Tibial artery (tissue), 4 donors: ENCODE results near the gene AMACR.

Experiments
- DNase-seq, 2 donors: peaks; one replicate each; pipeline ENCODE4 v3.0.0-alpha.2; 2019
- H3K27ac ChIP-seq, 2 donors: fragments of 200-600 bp; sonication (generic) in 1 of 2; 1 replicate in 1 of 2; 2 replicates in 1 of 2; pipeline ENCODE4 v1.5.1; 2018 to 2019; ENCODE audit warnings: mild to moderate bottlenecking in 1 of 2
- H3K27me3 ChIP-seq, 2 donors: fragments of 200-600 bp; sonication (generic) in 1 of 2; one replicate each; pipeline versions ENCODE4 v1.5.1 to v1.6.0; 2016 to 2019
- H3K36me3 ChIP-seq, 3 donors: fragments of 200-600 bp; sonication (generic) in 2 of 3; one replicate each; pipeline ENCODE4 v1.5.1; 2016 to 2019; ENCODE audit warnings: mild to moderate bottlenecking in 2 of 3
- H3K4me1 ChIP-seq, 4 donors: fragments of 200-600 bp; sonication (generic) in 2 of 4; 1 replicate in 3 of 4; 2 replicates in 1 of 4; pipeline ENCODE4 v1.5.1; 2016 to 2019
- H3K4me3 ChIP-seq, 2 donors: fragments of 200-600 bp; sonication (generic) in 1 of 2; 1 replicate in 1 of 2; 2 replicates in 1 of 2; pipeline ENCODE4 v1.5.1; 2018 to 2019; ENCODE audit warnings: mild to moderate bottlenecking in 2 of 2
- H3K9me3 ChIP-seq, 3 donors: fragments of 200-600 bp; sonication (generic) in 1 of 3; one replicate each; pipeline ENCODE4 v1.5.1; 2016 to 2019
- CTCF ChIP-seq, 2 experiments: fragments of 200-600 bp in 1 of 2; fragments of 450-650 bp in 1 of 2; IDR thresholded peaks; one replicate each; pipeline ENCODE4 v1.5.1; 2017 to 2019; ENCODE audit warnings: antibody characterized with exemption in 2 of 2, mild to moderate bottlenecking in 1 of 2, moderate library complexity in 1 of 2
- intact Hi-C: fragments of 100-400 bp; cut with DNase I; formaldehyde crosslinking; loops from one replicate; pipeline ENCODE4 v1.15.0; 2023; ENCODE audit warnings: low total_unique reads

Gene AMACR

GRCh38 chr5:34045996-34046395 lies 38.1 kb upstream of the AMACR start:
- Histone ChIP-seq H3K4me1 (peaks cover 0 to 43% (median 21%) of the 10 kb centered on the region in 4 donors), H3K27ac (peak overlapping the region in 1 of 2 donors; percentile 65), H3K4me3 (no peak overlapping the region), H3K9me3 (no peaks in the 10 kb centered on the region), H3K27me3 (no peaks in the 10 kb centered on the region), H3K36me3 (no peaks in the 10 kb centered on the region)
- DNase-seq: no peak
- no peak for TF ChIP-seq CTCF (IDR thresholded peaks at IDR 0.05)
- intact Hi-C loops: no loop called here

- Histone ChIP-seq H3K27ac (peak overlapping the region; percentile 65 to 68), H3K36me3 (no peaks in the 10 kb centered on the region), H3K4me1 (peaks cover 0 to 43% (median 21%) of the 10 kb centered on the region in 4 donors), H3K27me3 (no peaks in the 10 kb centered on the region), H3K9me3 (no peaks in the 10 kb centered on the region), H3K4me3 (no peak overlapping the region)
- no peak for DNase-seq
- intact Hi-C loops: no loop called here
- no peak for TF ChIP-seq CTCF (IDR thresholded peaks at IDR 0.05)
Observed at GRCh38 chr5:34045023-34045422, 37.2 kb upstream of the AMACR start.

- H3K36me3 ChIP-seq: no peaks in the 10 kb centered on the region
- H3K4me3 ChIP-seq: peak within 1 kb of the TSS in 1 of 2 donors; percentile 15
- peak within 1 kb of the TSS; percentile 34 to 65 for H3K27ac ChIP-seq
- no peaks in the 10 kb centered on the region for H3K27me3 ChIP-seq
- TF ChIP-seq CTCF (IDR thresholded peaks at IDR 0.05): no peak
- peaks cover 0 to 47% (median 21%) of the 10 kb centered on the region in 4 donors for H3K4me1 ChIP-seq
- DNase-seq: peak in 1 of 2 donors; percentile 23
- H3K9me3 ChIP-seq: no peaks in the 10 kb centered on the region
- intact Hi-C loops: no loop called here
Observed at GRCh38 chr5:34043099-34043876, 35.4 kb upstream of the AMACR start, which contains the start of gene C1QTNF3. TSS of gene C1QTNF3 (minus strand) at chr5:34043213. CDS start at chr5:34043125, 88 bp downstream.

DNA sequence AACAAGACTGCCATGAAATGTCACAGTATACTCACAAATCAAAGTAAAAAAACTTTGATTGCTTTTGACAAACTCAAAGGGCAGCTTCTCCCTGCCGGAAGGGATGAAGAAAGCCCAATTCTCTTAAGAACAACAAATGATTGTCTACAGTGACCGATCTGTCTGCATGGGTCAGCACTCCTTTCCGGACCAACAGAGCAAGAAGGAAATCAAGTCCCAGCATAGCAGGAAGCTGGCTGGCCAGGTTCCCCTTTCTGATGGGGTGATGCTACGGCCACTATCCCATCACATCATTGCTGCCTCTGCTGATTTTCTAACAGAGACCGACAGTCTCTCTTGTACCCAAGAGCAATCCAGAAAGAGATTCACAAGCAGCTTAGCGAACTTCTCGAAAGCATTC lies 34.5 kb upstream of the AMACR start:
- DNase-seq: peak; percentile 59 to 73
- intact Hi-C loops: no loop called here
- H3K4me1 ChIP-seq: peaks cover 0 to 57% (median 21%) of the 10 kb centered on the region in 4 donors
- no peaks in the 10 kb centered on the region for H3K27me3 ChIP-seq
- peak overlapping the region in 1 of 2 donors; percentile 65 for H3K27ac ChIP-seq
- no peaks in the 10 kb centered on the region for H3K9me3 ChIP-seq
- TF ChIP-seq CTCF (IDR thresholded peaks at IDR 0.05): no peak
- H3K36me3 ChIP-seq: no peaks in the 10 kb centered on the region
- peak overlapping the region in 1 of 2 donors; percentile 15 for H3K4me3 ChIP-seq

GRCh38 chr5:34041247-34041972 lies 33.6 kb upstream of the AMACR start:
- intact Hi-C loops: no loop called here
- no peaks in the 10 kb centered on the region for H3K36me3 ChIP-seq
- peaks cover 0 to 65% (median 21%) of the 10 kb centered on the region in 4 donors for H3K4me1 ChIP-seq
- no peak overlapping the region for H3K4me3 ChIP-seq
- no peak for DNase-seq
- H3K9me3 ChIP-seq: no peaks in the 10 kb centered on the region
- H3K27ac ChIP-seq: no peak overlapping the region
- no peaks in the 10 kb centered on the region for H3K27me3 ChIP-seq
- TF ChIP-seq CTCF (IDR thresholded peaks at IDR 0.05): no peak
